Measurements from ENCODE around the gene PLP2. TPM values are rescaled to one million over a fixed set of nuclear protein-coding genes. Genes with fewer than 3 reads are reported as not detected.

PLP2 gene
- total RNA-seq, 1 donor from 2014 or later: 37.8 TPM

DNA sequence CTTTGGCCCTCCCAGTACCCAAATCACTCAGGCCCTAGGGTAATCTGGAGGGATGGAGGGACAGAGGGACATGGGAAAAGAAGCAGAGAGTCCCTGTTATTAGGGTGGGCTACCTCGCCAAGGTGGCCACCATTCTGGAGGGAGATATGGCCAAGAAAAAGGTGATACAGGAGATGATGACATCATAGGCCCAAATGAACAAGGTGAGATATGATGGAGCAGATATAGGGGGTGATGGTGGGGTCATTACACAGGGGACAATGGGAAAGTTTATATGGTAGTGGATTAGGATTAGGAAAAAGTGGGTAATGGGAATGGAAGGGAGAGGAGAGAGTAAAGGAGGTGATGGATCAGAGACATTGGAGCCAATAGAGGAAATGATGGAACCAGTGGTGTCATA is 41.2 kb downstream of the PLP2 start:
- peaks cover 25% of the 10 kb centered on the region for H3K9me3 Mint-ChIP-seq
- no peak overlapping the region for H3K4me3 Mint-ChIP-seq
- no peak for DNase-seq (ENCODE audit: low spot score in 2 of 2, unreplicated experiment in 2 of 2)
- H3K27me3 Mint-ChIP-seq (ENCODE audit: low read depth): peaks cover 10% of the 10 kb centered on the region
- H3K27ac Mint-ChIP-seq: no peak overlapping the region
- no peaks in the 10 kb centered on the region for H3K36me3 Mint-ChIP-seq
- TF ChIP-seq, protein P1, sequence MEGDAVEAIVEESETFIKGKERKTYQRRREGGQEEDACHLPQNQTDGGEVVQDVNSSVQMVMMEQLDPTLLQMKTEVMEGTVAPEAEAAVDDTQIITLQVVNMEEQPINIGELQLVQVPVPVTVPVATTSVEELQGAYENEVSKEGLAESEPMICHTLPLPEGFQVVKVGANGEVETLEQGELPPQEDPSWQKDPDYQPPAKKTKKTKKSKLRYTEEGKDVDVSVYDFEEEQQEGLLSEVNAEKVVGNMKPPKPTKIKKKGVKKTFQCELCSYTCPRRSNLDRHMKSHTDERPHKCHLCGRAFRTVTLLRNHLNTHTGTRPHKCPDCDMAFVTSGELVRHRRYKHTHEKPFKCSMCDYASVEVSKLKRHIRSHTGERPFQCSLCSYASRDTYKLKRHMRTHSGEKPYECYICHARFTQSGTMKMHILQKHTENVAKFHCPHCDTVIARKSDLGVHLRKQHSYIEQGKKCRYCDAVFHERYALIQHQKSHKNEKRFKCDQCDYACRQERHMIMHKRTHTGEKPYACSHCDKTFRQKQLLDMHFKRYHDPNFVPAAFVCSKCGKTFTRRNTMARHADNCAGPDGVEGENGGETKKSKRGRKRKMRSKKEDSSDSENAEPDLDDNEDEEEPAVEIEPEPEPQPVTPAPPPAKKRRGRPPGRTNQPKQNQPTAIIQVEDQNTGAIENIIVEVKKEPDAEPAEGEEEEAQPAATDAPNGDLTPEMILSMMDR (IDR thresholded peaks at IDR 0.05; ENCODE audit: unreplicated experiment): no peak
- no peaks in the 10 kb centered on the region for H3K4me1 Mint-ChIP-seq

DNA sequence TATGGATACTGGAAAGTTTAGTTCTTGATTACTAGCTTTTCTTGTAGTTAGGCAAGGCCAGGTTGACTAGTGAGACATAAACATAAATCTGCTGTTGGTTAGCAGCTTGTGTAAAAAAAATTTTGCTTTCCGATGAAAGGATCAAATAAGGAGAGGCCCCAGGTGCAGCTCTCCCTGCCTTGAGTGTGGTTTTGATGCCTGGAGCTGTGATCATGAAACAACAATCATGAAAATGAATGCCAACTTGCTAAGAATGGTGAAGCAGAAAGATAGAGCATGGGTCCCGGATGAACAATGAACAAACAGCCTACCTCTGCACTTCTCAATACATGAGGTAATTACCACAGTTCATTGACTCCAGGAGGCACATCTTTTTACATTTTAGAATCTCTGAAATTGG is 42.7 kb downstream of the PLP2 start:
- H3K9me3 Mint-ChIP-seq: peaks cover 25% of the 10 kb centered on the region
- no peak for DNase-seq (ENCODE audit: low spot score in 2 of 2, unreplicated experiment in 2 of 2)
- H3K36me3 Mint-ChIP-seq: no peaks in the 10 kb centered on the region
- TF ChIP-seq, protein P1 (IDR thresholded peaks at IDR 0.05; ENCODE audit: unreplicated experiment): no peak
- no peak overlapping the region for H3K27ac Mint-ChIP-seq
- H3K27me3 Mint-ChIP-seq (ENCODE audit: low read depth): peaks cover 15% of the 10 kb centered on the region
- H3K4me3 Mint-ChIP-seq: no peak overlapping the region
- H3K4me1 Mint-ChIP-seq: no peaks in the 10 kb centered on the region

DNA sequence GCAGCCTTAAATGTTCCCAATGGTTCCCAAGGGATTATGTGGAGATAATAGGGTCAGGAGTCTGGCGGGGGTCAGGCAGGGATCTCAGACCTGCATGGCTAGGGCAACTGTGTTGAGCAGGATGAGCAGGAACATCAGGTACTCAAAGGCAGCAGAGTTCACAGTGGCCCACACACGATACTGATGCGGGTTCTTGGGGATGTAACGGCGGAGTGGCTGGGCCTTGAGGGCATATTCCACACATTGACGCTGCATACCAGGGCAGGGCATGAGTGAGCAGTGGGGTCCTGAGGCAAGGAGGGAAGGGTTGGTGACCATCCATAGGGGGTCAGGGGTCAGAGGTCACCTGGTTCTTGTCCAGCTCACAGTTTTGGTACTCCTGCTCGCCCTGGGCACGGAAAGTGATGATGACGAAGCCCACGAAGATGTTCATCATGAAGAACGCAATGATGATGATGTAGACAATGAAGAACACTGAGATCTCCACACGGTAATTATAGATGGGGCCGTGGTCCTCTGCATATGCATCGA is 43.4 kb downstream of the PLP2 start:
- TF ChIP-seq, protein P1 (IDR thresholded peaks at IDR 0.05; ENCODE audit: unreplicated experiment): no peak
- H3K4me3 Mint-ChIP-seq: no peak overlapping the region

DNA sequence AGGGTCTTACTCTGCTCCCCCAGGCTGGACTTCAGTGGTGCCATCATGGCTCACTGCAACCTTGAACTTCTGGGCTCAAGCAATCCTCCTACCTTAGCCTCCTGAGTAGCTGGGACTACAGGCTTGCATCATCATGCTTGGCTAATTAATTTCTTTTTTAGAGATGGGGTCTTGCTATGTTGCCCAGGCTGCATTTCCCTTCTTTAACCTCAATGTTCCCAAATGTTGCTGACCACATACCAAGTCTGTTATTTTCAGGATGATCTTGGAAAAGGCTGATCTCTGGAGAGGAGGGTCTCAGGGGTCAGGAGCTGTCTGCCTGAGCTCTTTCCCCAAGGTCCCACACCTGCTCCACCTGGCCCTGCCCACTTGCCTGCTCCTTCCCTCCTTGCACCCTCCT is 48.4 kb downstream of the PLP2 start:
- H3K36me3 Mint-ChIP-seq: no peaks in the 10 kb centered on the region
- H3K4me1 Mint-ChIP-seq: no peaks in the 10 kb centered on the region
- TF ChIP-seq, protein P1 (IDR thresholded peaks at IDR 0.05; ENCODE audit: unreplicated experiment): no peak
- DNase-seq (ENCODE audit: low spot score in 2 of 2, unreplicated experiment in 2 of 2): no peak
- peaks cover 5% of the 10 kb centered on the region for H3K9me3 Mint-ChIP-seq
- peaks cover 30% of the 10 kb centered on the region for H3K27me3 Mint-ChIP-seq (ENCODE audit: low read depth)
- no peak overlapping the region for H3K4me3 Mint-ChIP-seq
- no peak overlapping the region for H3K27ac Mint-ChIP-seq

More for the DNA sequence above, 43.4 kb downstream of the PLP2 start:
- no peak overlapping the region for H3K27ac Mint-ChIP-seq
- peaks cover 18% of the 10 kb centered on the region for H3K27me3 Mint-ChIP-seq (ENCODE audit: low read depth)
- H3K9me3 Mint-ChIP-seq: peaks cover 25% of the 10 kb centered on the region
- DNase-seq (ENCODE audit: low spot score in 2 of 2, unreplicated experiment in 2 of 2): no peak
- H3K4me1 Mint-ChIP-seq: no peaks in the 10 kb centered on the region
- H3K36me3 Mint-ChIP-seq: no peaks in the 10 kb centered on the region

DNA sequence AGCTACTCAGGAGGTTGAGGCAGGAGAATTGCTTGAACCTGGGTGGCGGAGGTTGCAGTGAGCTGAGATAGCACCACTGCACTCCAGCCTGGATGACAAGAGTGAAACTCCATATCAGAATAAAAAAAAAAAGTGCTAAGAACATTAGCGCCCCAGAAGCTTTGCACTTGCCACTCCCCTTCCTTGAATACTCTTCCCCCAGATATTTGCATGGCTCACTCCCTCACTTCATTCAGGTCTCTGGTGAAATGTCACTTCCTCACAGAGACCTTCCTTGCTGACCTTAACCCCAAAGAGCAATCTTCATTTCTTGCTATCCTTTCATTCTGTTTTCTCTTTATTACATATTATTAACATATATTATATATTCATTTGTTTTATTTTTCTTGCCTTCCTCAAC is 50.2 kb downstream of the PLP2 start:
- Mint-ChIP-seq H3K4me3 (no peak overlapping the region), H3K9me3 (peaks cover 8% of the 10 kb centered on the region), H3K27ac (no peak overlapping the region), H3K4me1 (no peaks in the 10 kb centered on the region), H3K36me3 (no peaks in the 10 kb centered on the region), H3K27me3 (ENCODE audit: low read depth) (peaks cover 36% of the 10 kb centered on the region)
- no peak for DNase-seq (ENCODE audit: low spot score in 2 of 2, unreplicated experiment in 2 of 2)
- TF ChIP-seq, protein P1 (IDR thresholded peaks at IDR 0.05; ENCODE audit: unreplicated experiment): no peak

Other genes starting within 250 kb of the PLP2 start
- 64.4 to 66.0 TPM (median 64.5 TPM) in 3 replicates for gene OTUD5, start 214.3 kb upstream of the PLP2 start, total RNA-seq
- 5.1 to 6.1 TPM (median 5.6 TPM) in 3 replicates for gene KCND1, start 200.1 kb upstream of the PLP2 start, total RNA-seq
- gene GRIPAP1, start 169.6 kb upstream of the PLP2 start, total RNA-seq: 64.4 to 69.7 TPM (median 68.4 TPM) in 3 replicates
- 52.5 to 54.2 TPM (median 53.2 TPM) in 3 replicates for gene TFE3, start 128.5 kb upstream of the PLP2 start, total RNA-seq
- 33.5 to 35.1 TPM (median 33.7 TPM) in 3 replicates for gene CCDC120, start 112.9 kb upstream of the PLP2 start, total RNA-seq
- 30.5 to 32.0 TPM (median 31.7 TPM) in 3 replicates for gene PRAF2, start 97.9 kb upstream of the PLP2 start, total RNA-seq
- gene WDR45, start 92.0 kb upstream of the PLP2 start, total RNA-seq: 48.6 to 59.9 TPM (median 53.2 TPM) in 3 replicates
- 16.4 to 18.2 TPM (median 17.2 TPM) in 3 replicates for gene GPKOW, start 48.2 kb upstream of the PLP2 start, total RNA-seq
- 6.3 to 7.1 TPM (median 6.4 TPM) in 3 replicates for gene MAGIX, start 9.1 kb upstream of the PLP2 start, total RNA-seq
- gene PRICKLE3, start 14.5 kb downstream of the PLP2 start, total RNA-seq: 11.9 to 13.5 TPM (median 13.4 TPM) in 3 replicates
- gene SYP, start 28.3 kb downstream of the PLP2 start, total RNA-seq: 0.27 to 0.33 TPM (median 0.32 TPM) in 3 replicates
- gene CACNA1F, start 61.4 kb downstream of the PLP2 start, total RNA-seq: 0.32 to 0.75 TPM (median 0.47 TPM) in 3 replicates
- 15.4 to 17.5 TPM (median 15.7 TPM) in 3 replicates for gene CCDC22, start 63.6 kb downstream of the PLP2 start, total RNA-seq
- gene FOXP3, start 92.8 kb downstream of the PLP2 start, total RNA-seq: 0.27 to 0.34 TPM (median 0.32 TPM) in 3 replicates
- 8.9 to 11.4 TPM (median 9.6 TPM) in 3 replicates for gene PPP1R3F, start 97.9 kb downstream of the PLP2 start, total RNA-seq
- gene GAGE10, start 131.7 kb downstream of the PLP2 start, total RNA-seq: not detected in 3 replicates
- gene GAGE12J, start 150.1 kb downstream of the PLP2 start, total RNA-seq: not detected in 3 replicates
- not detected in 3 replicates for gene GAGE13, start 159.7 kb downstream of the PLP2 start, total RNA-seq

Measured in mesothelial cell of epicardium (in vitro differentiated cells).